ENCODE measurements around the gene KCNJ11.

DNA sequence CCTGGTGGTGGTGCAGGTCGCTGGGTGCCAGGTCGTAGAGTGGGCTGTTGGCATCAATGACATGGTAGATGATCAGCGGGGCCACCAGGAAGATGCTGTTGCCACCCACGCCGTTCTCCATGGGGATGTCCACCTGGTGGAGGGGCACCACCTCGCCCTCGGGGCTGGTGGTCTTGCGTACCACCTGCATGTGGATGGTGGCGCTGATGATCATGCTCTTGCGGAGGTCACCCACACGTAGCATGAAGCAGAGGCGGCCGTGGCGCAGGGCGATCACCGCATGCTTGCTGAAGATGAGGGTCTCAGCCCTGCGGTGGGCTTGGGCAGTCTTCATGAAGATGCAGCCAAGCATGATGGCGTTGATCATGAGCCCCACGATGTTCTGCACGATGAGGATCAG is 1.2 kb downstream of the KCNJ11 start:
- TF ChIP-seq POLR2A (IDR thresholded peaks at IDR 0.05; ENCODE audit: low read depth, low read length) (no peak), TAF1 (IDR thresholded peaks at IDR 0.05; ENCODE audit: borderline replicate concordance, low read depth, low read length) (no peak), POLR2AphosphoS5 (IDR thresholded peaks at IDR 0.05; ENCODE audit: low read depth, low read length) (no peak)

Measured in GM12892 (cell line).